ENCODE data around the gene SPRR5.

SPRR5 gene

GRCh38 chr1:152907686-152908601 lies 39.1 kb upstream of the SPRR5 start, which contains the start of gene IVL:
IVL (plus strand) TSS chr1:152908546; CDS start chr1:152909798, 1,252 bp downstream.
- no peaks in the 10 kb centered on the region for H3K36me3 ChIP-seq (ENCODE audit: insufficient read depth)
- H3K79me2 ChIP-seq (ENCODE audit: insufficient read depth, low read depth): no peaks in the 10 kb centered on the region
- TF ChIP-seq, protein P1, sequence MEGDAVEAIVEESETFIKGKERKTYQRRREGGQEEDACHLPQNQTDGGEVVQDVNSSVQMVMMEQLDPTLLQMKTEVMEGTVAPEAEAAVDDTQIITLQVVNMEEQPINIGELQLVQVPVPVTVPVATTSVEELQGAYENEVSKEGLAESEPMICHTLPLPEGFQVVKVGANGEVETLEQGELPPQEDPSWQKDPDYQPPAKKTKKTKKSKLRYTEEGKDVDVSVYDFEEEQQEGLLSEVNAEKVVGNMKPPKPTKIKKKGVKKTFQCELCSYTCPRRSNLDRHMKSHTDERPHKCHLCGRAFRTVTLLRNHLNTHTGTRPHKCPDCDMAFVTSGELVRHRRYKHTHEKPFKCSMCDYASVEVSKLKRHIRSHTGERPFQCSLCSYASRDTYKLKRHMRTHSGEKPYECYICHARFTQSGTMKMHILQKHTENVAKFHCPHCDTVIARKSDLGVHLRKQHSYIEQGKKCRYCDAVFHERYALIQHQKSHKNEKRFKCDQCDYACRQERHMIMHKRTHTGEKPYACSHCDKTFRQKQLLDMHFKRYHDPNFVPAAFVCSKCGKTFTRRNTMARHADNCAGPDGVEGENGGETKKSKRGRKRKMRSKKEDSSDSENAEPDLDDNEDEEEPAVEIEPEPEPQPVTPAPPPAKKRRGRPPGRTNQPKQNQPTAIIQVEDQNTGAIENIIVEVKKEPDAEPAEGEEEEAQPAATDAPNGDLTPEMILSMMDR (conservative IDR thresholded peaks at IDR 0.05; ENCODE audit: low read depth, low read length): no peak
- no peaks in the 10 kb centered on the region for H3K4me1 ChIP-seq (ENCODE audit: low read depth, poor library complexity, severe bottlenecking)
- no peak within 1 kb of the TSS for H3K4me3 ChIP-seq (IDR thresholded peaks at IDR 0.05; ENCODE audit: insufficient read depth, low read depth, low read length)
- no peak within 1 kb of the TSS for H3K4me2 ChIP-seq
- H3K27ac ChIP-seq: no peak within 1 kb of the TSS
- no peaks in the 10 kb centered on the region for H4K20me1 ChIP-seq (ENCODE audit: insufficient read depth)
- no peak within 1 kb of the TSS for H2AFZ ChIP-seq (ENCODE audit: low read depth)
- H3K9ac ChIP-seq: no peak within 1 kb of the TSS
- H3K27me3 ChIP-seq (ENCODE audit: insufficient read depth, low read depth): no peaks in the 10 kb centered on the region

- Histone ChIP-seq H3K27ac (no peak overlapping the region), H3K4me1 (ENCODE audit: low read depth, poor library complexity, severe bottlenecking) (no peaks in the 10 kb centered on the region), H3K27me3 (ENCODE audit: insufficient read depth, low read depth) (no peaks in the 10 kb centered on the region), H3K79me2 (ENCODE audit: insufficient read depth, low read depth) (no peaks in the 10 kb centered on the region), H3K4me2 (no peak overlapping the region), H4K20me1 (ENCODE audit: insufficient read depth) (no peaks in the 10 kb centered on the region), H3K4me3 (IDR thresholded peaks at IDR 0.05; ENCODE audit: insufficient read depth, low read depth, low read length) (no peak overlapping the region), H3K9ac (no peak overlapping the region), H2AFZ (ENCODE audit: low read depth) (no peak overlapping the region), H3K36me3 (ENCODE audit: insufficient read depth) (no peaks in the 10 kb centered on the region)
- TF ChIP-seq, protein P1 (conservative IDR thresholded peaks at IDR 0.05; ENCODE audit: low read depth, low read length): no peak
Measured at GRCh38 chr1:152909206-152909605, 37.8 kb upstream of the SPRR5 start.

GRCh38 chr1:152912471-152912870 lies 34.5 kb upstream of the SPRR5 start:
- Histone ChIP-seq H3K4me3 (IDR thresholded peaks at IDR 0.05; ENCODE audit: insufficient read depth, low read depth, low read length) (no peak overlapping the region), H3K9ac (no peak overlapping the region), H3K4me1 (ENCODE audit: low read depth, poor library complexity, severe bottlenecking) (no peaks in the 10 kb centered on the region), H3K27me3 (ENCODE audit: insufficient read depth, low read depth) (no peaks in the 10 kb centered on the region), H3K27ac (no peak overlapping the region), H3K4me2 (no peak overlapping the region), H4K20me1 (ENCODE audit: insufficient read depth) (no peaks in the 10 kb centered on the region), H3K36me3 (ENCODE audit: insufficient read depth) (no peaks in the 10 kb centered on the region), H3K79me2 (ENCODE audit: insufficient read depth, low read depth) (no peaks in the 10 kb centered on the region), H2AFZ (ENCODE audit: low read depth) (no peak overlapping the region)
- TF ChIP-seq, protein P1 (conservative IDR thresholded peaks at IDR 0.05; ENCODE audit: low read depth, low read length): no peak

- H4K20me1 ChIP-seq (ENCODE audit: insufficient read depth): no peaks in the 10 kb centered on the region
- H2AFZ ChIP-seq (ENCODE audit: low read depth): no peak overlapping the region
- no peaks in the 10 kb centered on the region for H3K27me3 ChIP-seq (ENCODE audit: insufficient read depth, low read depth)
- no peak overlapping the region for H3K4me3 ChIP-seq (IDR thresholded peaks at IDR 0.05; ENCODE audit: insufficient read depth, low read depth, low read length)
- TF ChIP-seq, protein P1 (conservative IDR thresholded peaks at IDR 0.05; ENCODE audit: low read depth, low read length): no peak
- H3K9ac ChIP-seq: no peak overlapping the region
- H3K36me3 ChIP-seq (ENCODE audit: insufficient read depth): no peaks in the 10 kb centered on the region
- no peak overlapping the region for H3K27ac ChIP-seq
- H3K4me2 ChIP-seq: no peak overlapping the region
- H3K79me2 ChIP-seq (ENCODE audit: insufficient read depth, low read depth): no peaks in the 10 kb centered on the region
- no peaks in the 10 kb centered on the region for H3K4me1 ChIP-seq (ENCODE audit: low read depth, poor library complexity, severe bottlenecking)
Measured at GRCh38 chr1:152912900-152913299, 34.1 kb upstream of the SPRR5 start.
